HepG2 (cell line): Measurements from ENCODE around the gene SLC9A9. TPM values are rescaled to one million over a fixed set of nuclear protein-coding genes. Genes with fewer than 3 reads are reported as not detected.

ENCODE experiments used
- ATAC-seq: fragments of 200-7000 bp; cut with Tn5 transposase; 3 replicates; pipeline ENCODE4 v1.9.1; 2020; ENCODE audit warnings: mild to moderate bottlenecking, moderate library complexity
- BruUV-seq: library from RNA; stranded (reverse); fragments of 400-500 nt; replicated peaks from 2 replicates; lab custom pipeline; 2021; lab: Mats Ljungman, UMichigan
- CTCF ChIA-PET: fragments of 300-600 bp; formaldehyde crosslinking; extraction: SDS; loops from one replicate; lab custom pipeline; 2021; ENCODE audit warnings: low total read pairs, inconsistent platforms, low intra/inter-chr PET ratio; lab: Yijun Ruan, JAX
- POLR2A ChIA-PET: fragments of 350-600 bp; sonication (Branson Sonifier 250); formaldehyde crosslinking; loops from one replicate; lab custom pipeline; 2020; ENCODE audit warnings: antibody characterized with exemption, inconsistent platforms; lab: Yijun Ruan, JAX
- DNase-seq: peaks from one replicate; pipeline ENCODE4 v3.0.0-alpha.2; 2015; ENCODE audit warnings: low spot score
- FAIRE-seq: peaks from 3 replicates; lab custom pipeline; 2011; peaks lifted over from hg19 to GRCh38; lab: Jason Lieb, UNC
- H2AFZ ChIP-seq: one replicate; pipeline ENCODE4 v1.6.1; 2011; ENCODE audit warnings: low read length, inconsistent platforms
- H3K27ac ChIP-seq: fragments of 300-600 bp; 3 replicates; pipeline ENCODE4 v1.8.0; 2011; ENCODE audit warnings: mixed run types, mild to moderate bottlenecking, mixed read lengths, low read length, inconsistent platforms; ENCODE audit not compliant: insufficient read depth; ENCODE audit errors: extremely low read length
- H3K27me3 ChIP-seq, 2 experiments: fragments of 200-600 bp in 1 of 2; 2 replicates in 1 of 2; 3 replicates in 1 of 2; pipeline versions ENCODE4 v1.6.0 to v1.8.0; 2011; ENCODE audit warnings: low read length in 2 of 2, mild to moderate bottlenecking in 2 of 2, moderate library complexity in 2 of 2, inconsistent platforms in 1 of 2; ENCODE audit not compliant: insufficient read depth in 2 of 2, control insufficient read depth in 1 of 2
- H3K36me3 ChIP-seq, 2 experiments: fragments of 200-600 bp in 1 of 2; replicated peaks in 1 of 2; 2 replicates in 1 of 2; 3 replicates in 1 of 2; pipeline versions ENCODE4 v1.5.1 to v1.8.0; 2011; ENCODE audit warnings: low read length in 2 of 2, inconsistent platforms in 1 of 2; ENCODE audit not compliant: insufficient read depth in 2 of 2, control insufficient read depth in 1 of 2
- H3K4me1 ChIP-seq: 2 replicates; pipeline ENCODE4 v1.5.1; 2012; ENCODE audit warnings: low read length, inconsistent platforms; ENCODE audit not compliant: insufficient read depth
- H3K4me2 ChIP-seq: 2 replicates; pipeline ENCODE4 v1.6.0; 2011; ENCODE audit warnings: low read depth, low read length, inconsistent platforms
- H3K4me3 ChIP-seq, 3 experiments: fragments of 200-600 bp in 1 of 3; sonication (generic), shearing (Covaris generic) in 1 of 3; replicated peaks in 1 of 3; 2 replicates each; pipeline ENCODE4 v1.5.1; 2011 to 2016; ENCODE audit warnings: low read length in 3 of 3, inconsistent platforms in 2 of 3, low read depth in 2 of 3, mild to moderate bottlenecking in 2 of 3, control low read depth in 1 of 3, mixed read lengths in 1 of 3; ENCODE audit not compliant: insufficient read depth in 1 of 3
- H3K79me2 ChIP-seq: one replicate; pipeline ENCODE4 v1.6.1; 2011; ENCODE audit warnings: low read length, inconsistent platforms; ENCODE audit not compliant: insufficient read depth
- H3K9ac ChIP-seq: 2 replicates; pipeline ENCODE4 v1.6.0; 2011; ENCODE audit warnings: mild to moderate bottlenecking, low read depth, low read length, inconsistent platforms; ENCODE audit not compliant: insufficient read depth
- H3K9me3 ChIP-seq: 2 replicates; pipeline ENCODE4 v1.5.1; 2012; ENCODE audit warnings: mild to moderate bottlenecking, low read length
- H4K20me1 ChIP-seq: 2 replicates; pipeline ENCODE4 v1.6.0; 2011; ENCODE audit warnings: inconsistent platforms, mild to moderate bottlenecking, low read length, moderate library complexity; ENCODE audit not compliant: insufficient read depth
- AGO1 ChIP-seq: fragments of 200-400 bp; formaldehyde crosslinking; IDR thresholded peaks from 2 replicates; pipeline ENCODE4 v1.6.1; 2017; ENCODE audit warnings: mild to moderate bottlenecking, low read depth, low read length, moderate library complexity; ENCODE audit not compliant: poor library complexity, severe bottlenecking
- CREM ChIP-seq, 2 experiments: sonication (generic) in 1 of 2; formaldehyde crosslinking in 1 of 2; IDR thresholded peaks; 2 replicates each; pipeline versions ENCODE4 v1.4.0 to v1.6.1; 2016 to 2020; ENCODE audit warnings: antibody characterized with exemption in 1 of 2, mild to moderate bottlenecking in 1 of 2, missing genetic modification reagents in 1 of 2
- ELK4 ChIP-seq: sonication (generic); formaldehyde crosslinking; IDR thresholded peaks from 2 replicates; pipeline ENCODE4 v1.9.0; 2021; ENCODE audit warnings: missing genetic modification reagents, borderline replicate concordance
- HIC2 ChIP-seq: sonication (generic); formaldehyde crosslinking; IDR thresholded peaks from 2 replicates; pipeline ENCODE4 v1.9.0; 2022; ENCODE audit warnings: low read depth, missing genetic modification reagents
- MLXIP ChIP-seq: sonication (generic); formaldehyde crosslinking; IDR thresholded peaks from 2 replicates; pipeline ENCODE4 v1.9.0; 2021; ENCODE audit warnings: missing genetic modification reagents, borderline replicate concordance
- PATZ1 ChIP-seq: sonication (generic); formaldehyde crosslinking; IDR thresholded peaks from 2 replicates; pipeline ENCODE4 v1.4.0; 2020; ENCODE audit warnings: missing genetic modification reagents
- PPARG ChIP-seq: conservative IDR thresholded peaks from 2 replicates; pipeline ENCODE4 v1.6.1; 2016; ENCODE audit warnings: missing biosample characterization, missing genetic modification reagents
- ZNF296 ChIP-seq: sonication (generic); formaldehyde crosslinking; conservative IDR thresholded peaks from 2 replicates; pipeline ENCODE4 v1.5.0; 2020; ENCODE audit warnings: mild to moderate bottlenecking, missing genetic modification reagents
- ZNF484 ChIP-seq: sonication (generic); formaldehyde crosslinking; IDR thresholded peaks from 2 replicates; pipeline ENCODE4 v1.5.1; 2020; ENCODE audit warnings: mild to moderate bottlenecking, low read depth, missing genetic modification reagents, borderline replicate concordance
- WGBS: methylation state at CpG from one replicate; pipeline ENCODE4 v1.1.6; 2017; ENCODE audit warnings: low lambda C conversion rate; 5-methylcytosine and 5-hydroxymethylcytosine counted together
- in situ Hi-C: cut with HindIII; loops from 2 replicates; pipeline ENCODE4 v1.10.0; 2017; ENCODE audit warnings: low pct_unique_long_range_greater_than_20kb; ENCODE audit not compliant: extremely low pct_ligation_motif_present
- intact Hi-C: fragments of 100-400 bp; cut with micrococcal nuclease; formaldehyde crosslinking; loops from one replicate; pipeline ENCODE4 v1.10.0; 2022; ENCODE audit not compliant: unreplicated experiment
- polyA plus RNA-seq, 8 experiments: library from polyadenylated mRNA; depleted of rRNA in 3 of 8; stranded (reverse) in 7 of 8; unstranded in 1 of 8; fragments of >200 nt; fragmentation: Illumina TruSeq in 4 of 8; extraction: Trizol in 4 of 8; gene quantifications; 2 replicates each; pipeline versions ENCODE4 v1.2.1 to v1.2.3, GENCODE V29; 2011 to 2016; ENCODE audit warnings: low read depth in 4 of 8, missing spikeins in 1 of 8, mixed read lengths in 1 of 8; ENCODE audit not compliant: insufficient read depth in 1 of 8
- total RNA-seq, 5 experiments: library from RNA; depleted of rRNA; stranded (reverse); fragments of >200 nt; fragmentation: Illumina TruSeq; extraction: Trizol; gene quantifications; 2 replicates each; pipeline ENCODE4 v1.2.3, GENCODE V29; 2016; ENCODE audit warnings: low read depth in 1 of 5
- TF ChIP-seq, protein P1 (sequence below): sonication (generic); formaldehyde crosslinking; conservative IDR thresholded peaks from 2 replicates; pipeline ENCODE4 v1.4.0; 2020; ENCODE audit warnings: mild to moderate bottlenecking, missing genetic modification reagents, moderate library complexity

SLC9A9 gene
- total and polyA plus RNA-seq, 2 of the 13 experiments (the other 11 are each of a cell fraction or from before 2014, with no cell fraction given) = not detected

- in situ Hi-C loops = no loop called here
- H3K4me1 ChIP-seq = no peaks in the 10 kb centered on the region
- no peaks in the 10 kb centered on the region; a peak in 1 of 5 replicates for H3K27me3 ChIP-seq
- no peak overlapping the region for H3K27ac ChIP-seq
- TF ChIP-seq AGO1 (no peak), ELK4 (CRISPR knock-in tag) (no peak), ZNF296 (CRISPR knock-in tag) (no peak), HIC2 (CRISPR knock-in tag) (no peak), PPARG (no peak), CREM (IDR thresholded peaks at IDR 0.05) (no peak), CREM (CRISPR knock-in tag; IDR thresholded peaks at IDR 0.05) (no peak), ZNF484 (CRISPR knock-in tag) (no peak), PATZ1 (CRISPR knock-in tag) (no peak), MLXIP (CRISPR knock-in tag) (no peak)
- TF ChIP-seq, protein P1, sequence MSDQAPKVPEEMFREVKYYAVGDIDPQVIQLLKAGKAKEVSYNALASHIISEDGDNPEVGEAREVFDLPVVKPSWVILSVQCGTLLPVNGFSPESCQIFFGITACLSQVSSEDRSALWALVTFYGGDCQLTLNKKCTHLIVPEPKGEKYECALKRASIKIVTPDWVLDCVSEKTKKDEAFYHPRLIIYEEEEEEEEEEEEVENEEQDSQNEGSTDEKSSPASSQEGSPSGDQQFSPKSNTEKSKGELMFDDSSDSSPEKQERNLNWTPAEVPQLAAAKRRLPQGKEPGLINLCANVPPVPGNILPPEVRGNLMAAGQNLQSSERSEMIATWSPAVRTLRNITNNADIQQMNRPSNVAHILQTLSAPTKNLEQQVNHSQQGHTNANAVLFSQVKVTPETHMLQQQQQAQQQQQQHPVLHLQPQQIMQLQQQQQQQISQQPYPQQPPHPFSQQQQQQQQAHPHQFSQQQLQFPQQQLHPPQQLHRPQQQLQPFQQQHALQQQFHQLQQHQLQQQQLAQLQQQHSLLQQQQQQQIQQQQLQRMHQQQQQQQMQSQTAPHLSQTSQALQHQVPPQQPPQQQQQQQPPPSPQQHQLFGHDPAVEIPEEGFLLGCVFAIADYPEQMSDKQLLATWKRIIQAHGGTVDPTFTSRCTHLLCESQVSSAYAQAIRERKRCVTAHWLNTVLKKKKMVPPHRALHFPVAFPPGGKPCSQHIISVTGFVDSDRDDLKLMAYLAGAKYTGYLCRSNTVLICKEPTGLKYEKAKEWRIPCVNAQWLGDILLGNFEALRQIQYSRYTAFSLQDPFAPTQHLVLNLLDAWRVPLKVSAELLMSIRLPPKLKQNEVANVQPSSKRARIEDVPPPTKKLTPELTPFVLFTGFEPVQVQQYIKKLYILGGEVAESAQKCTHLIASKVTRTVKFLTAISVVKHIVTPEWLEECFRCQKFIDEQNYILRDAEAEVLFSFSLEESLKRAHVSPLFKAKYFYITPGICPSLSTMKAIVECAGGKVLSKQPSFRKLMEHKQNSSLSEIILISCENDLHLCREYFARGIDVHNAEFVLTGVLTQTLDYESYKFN = no peak
- H3K4me2 ChIP-seq = no peak overlapping the region
- no peak overlapping the region for H3K9ac ChIP-seq
- no TSS peak for BruUV-seq
- no peaks in the 10 kb centered on the region for H3K9me3 ChIP-seq
- intact Hi-C loops = no loop called here
- no peak overlapping the region for H3K4me3 ChIP-seq
- ATAC-seq (no peak), DNase-seq (no peak), FAIRE-seq (no peak)
- POLR2A ChIA-PET = no interaction called here
- CTCF ChIA-PET = no interaction called here
- WGBS = 34% methylated on average over 3 of the region's 3 CpGs
- no peaks in the 10 kb centered on the region for H4K20me1 ChIP-seq
- H2AFZ ChIP-seq = no peak overlapping the region
- no peaks in the 10 kb centered on the region for H3K36me3 ChIP-seq
- H3K79me2 ChIP-seq = no peaks in the 10 kb centered on the region
Observed at GRCh38 chr3:143247073-143247472, 601.2 kb downstream of the SLC9A9 start.
